ENCODE measurements around the gene NCF2.

Gene NCF2

DNA sequence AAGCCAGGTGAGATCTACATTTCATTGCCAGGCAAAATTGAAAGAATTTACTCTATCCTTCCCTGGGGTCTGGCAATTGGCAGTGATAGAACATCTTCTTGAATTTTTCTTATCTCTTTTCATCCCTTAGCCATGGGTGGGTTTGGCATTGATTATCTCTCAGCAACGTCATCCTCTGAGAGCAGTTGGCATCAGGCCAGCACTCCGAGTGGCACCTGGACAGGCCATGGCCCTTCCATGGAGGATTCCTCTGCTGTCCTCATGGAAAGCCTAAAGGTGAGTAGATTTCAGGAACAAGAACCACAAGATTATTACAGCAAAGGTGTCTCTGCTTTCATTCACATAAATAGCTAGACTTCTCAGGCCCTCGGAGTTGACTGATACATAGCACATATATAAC, 39.3 kb downstream of the NCF2 start:
- Histone ChIP-seq H3K4me1 (ENCODE audit: control insufficient read depth in 1 of 2, insufficient read depth in 2 of 2, low read length in 2 of 2) (peaks cover 0 to 8% of the 10 kb centered on the region in 2 donors), H3K27ac (ENCODE audit: low read length) (no peak overlapping the region), H3K36me3 (ENCODE audit: control insufficient read depth in 1 of 2, insufficient read depth in 2 of 2, low read length in 2 of 2) (peaks cover 66 to 81% of the 10 kb centered on the region in 2 donors), H3K27me3 (ENCODE audit: low read depth, low read length) (no peaks in the 10 kb centered on the region), H3K4me3 (ENCODE audit: low read depth in 1 of 2, low read length in 2 of 2) (no peak overlapping the region), H3K9me3 (ENCODE audit: control insufficient read depth in 1 of 2, low read length in 2 of 2) (no peaks in the 10 kb centered on the region)

DNA sequence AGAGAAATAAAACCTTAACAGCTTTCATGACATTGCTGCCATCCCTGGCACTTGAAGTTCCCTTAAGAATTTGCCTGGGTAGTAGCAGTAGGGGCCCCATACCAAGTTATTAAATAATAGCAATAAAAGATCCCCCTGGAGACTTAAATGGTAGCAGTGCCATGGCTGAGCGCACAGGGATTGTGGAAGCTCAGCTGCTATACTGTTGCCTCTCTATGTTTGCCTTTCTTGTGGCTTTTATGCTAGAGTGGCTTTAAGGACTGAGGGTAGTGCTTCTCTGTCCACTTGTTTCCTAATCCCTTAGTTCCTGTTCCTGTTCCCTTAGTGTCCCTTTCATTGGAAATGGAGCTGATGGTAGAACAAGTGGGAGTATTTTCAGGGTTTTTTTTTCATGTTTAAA, 42.1 kb downstream of the NCF2 start:
- Histone ChIP-seq H3K36me3 (ENCODE audit: control insufficient read depth in 1 of 2, insufficient read depth in 2 of 2, low read length in 2 of 2) (peaks cover 76 to 88% of the 10 kb centered on the region in 2 donors), H3K4me3 (ENCODE audit: low read depth in 1 of 2, low read length in 2 of 2) (no peak overlapping the region), H3K9me3 (ENCODE audit: control insufficient read depth in 1 of 2, low read length in 2 of 2) (no peaks in the 10 kb centered on the region), H3K27ac (ENCODE audit: low read length) (no peak overlapping the region), H3K4me1 (ENCODE audit: control insufficient read depth in 1 of 2, insufficient read depth in 2 of 2, low read length in 2 of 2) (peaks cover 0 to 12% of the 10 kb centered on the region in 2 donors), H3K27me3 (ENCODE audit: low read depth, low read length) (no peaks in the 10 kb centered on the region)

DNA sequence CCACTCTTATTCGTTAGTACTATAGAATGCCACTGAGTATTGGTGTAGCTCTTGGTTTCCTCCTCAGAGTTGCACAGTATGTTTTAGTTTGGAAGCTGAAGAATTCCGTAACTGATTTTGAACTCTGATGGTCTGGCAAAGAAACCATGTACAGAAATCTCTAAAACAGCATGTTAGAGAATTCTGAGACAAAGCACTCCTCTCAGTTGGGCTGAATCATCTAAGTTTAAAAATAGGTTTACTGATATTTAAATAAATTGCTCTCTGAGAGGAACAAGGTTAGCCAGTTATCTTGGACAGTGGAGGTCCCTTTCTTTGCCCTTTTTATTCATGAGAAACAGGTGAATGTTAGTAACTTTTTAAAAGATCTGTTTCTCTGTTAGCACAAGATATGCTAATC, 43.8 kb downstream of the NCF2 start:
- H3K9me3 ChIP-seq (ENCODE audit: control insufficient read depth in 1 of 2, low read length in 2 of 2), result no peaks in the 10 kb centered on the region
- H3K36me3 ChIP-seq (ENCODE audit: control insufficient read depth in 1 of 2, insufficient read depth in 2 of 2, low read length in 2 of 2), result peaks cover 71 to 82% of the 10 kb centered on the region in 2 donors
- H3K4me1 ChIP-seq (ENCODE audit: control insufficient read depth in 1 of 2, insufficient read depth in 2 of 2, low read length in 2 of 2), result peaks cover 0 to 12% of the 10 kb centered on the region in 2 donors
- no peak overlapping the region for H3K4me3 ChIP-seq (ENCODE audit: low read depth in 1 of 2, low read length in 2 of 2)
- no peaks in the 10 kb centered on the region for H3K27me3 ChIP-seq (ENCODE audit: low read depth, low read length)
- H3K27ac ChIP-seq (ENCODE audit: low read length), result no peak overlapping the region

DNA sequence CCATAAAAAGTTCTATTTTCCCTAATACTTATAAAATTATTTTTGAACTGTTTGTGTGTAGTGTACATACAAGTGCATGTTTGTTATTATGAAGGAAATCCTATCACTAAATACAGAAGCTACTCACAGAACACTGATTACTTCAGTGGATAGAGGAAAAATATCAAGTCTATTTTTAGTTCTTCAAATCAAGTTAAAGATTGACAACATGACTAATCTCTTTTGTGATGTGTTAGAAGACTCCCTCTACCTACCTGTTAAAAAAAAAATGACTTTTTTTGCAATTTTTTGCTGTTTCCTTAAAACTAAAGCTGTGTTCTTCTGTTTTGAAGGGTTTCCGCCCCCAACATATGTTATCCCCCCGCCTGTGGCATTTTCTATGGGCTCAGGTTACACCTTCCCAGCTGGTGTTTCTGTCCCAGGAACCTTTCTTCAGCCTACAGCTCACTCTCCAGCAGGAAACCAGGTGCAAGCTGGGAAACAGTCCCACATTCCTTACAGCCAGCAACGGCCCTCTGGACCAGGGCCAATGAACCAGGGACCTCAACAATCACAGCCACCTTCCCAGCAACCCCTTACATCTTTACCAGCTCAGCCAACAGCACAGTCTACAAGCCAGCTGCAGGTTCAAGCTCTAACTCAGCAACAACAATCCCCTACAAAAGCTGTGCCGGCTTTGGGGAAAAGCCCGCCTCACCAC, 45.5 kb downstream of the NCF2 start:
- Histone ChIP-seq H3K4me3 (ENCODE audit: low read depth in 1 of 2, low read length in 2 of 2) (no peak overlapping the region), H3K36me3 (ENCODE audit: control insufficient read depth in 1 of 2, insufficient read depth in 2 of 2, low read length in 2 of 2) (peaks cover 67 to 83% of the 10 kb centered on the region in 2 donors), H3K9me3 (ENCODE audit: control insufficient read depth in 1 of 2, low read length in 2 of 2) (no peaks in the 10 kb centered on the region), H3K27ac (ENCODE audit: low read length) (no peak overlapping the region), H3K27me3 (ENCODE audit: low read depth, low read length) (no peaks in the 10 kb centered on the region), H3K4me1 (ENCODE audit: control insufficient read depth in 1 of 2, insufficient read depth in 2 of 2, low read length in 2 of 2) (peaks cover 0 to 12% of the 10 kb centered on the region in 2 donors)

DNA sequence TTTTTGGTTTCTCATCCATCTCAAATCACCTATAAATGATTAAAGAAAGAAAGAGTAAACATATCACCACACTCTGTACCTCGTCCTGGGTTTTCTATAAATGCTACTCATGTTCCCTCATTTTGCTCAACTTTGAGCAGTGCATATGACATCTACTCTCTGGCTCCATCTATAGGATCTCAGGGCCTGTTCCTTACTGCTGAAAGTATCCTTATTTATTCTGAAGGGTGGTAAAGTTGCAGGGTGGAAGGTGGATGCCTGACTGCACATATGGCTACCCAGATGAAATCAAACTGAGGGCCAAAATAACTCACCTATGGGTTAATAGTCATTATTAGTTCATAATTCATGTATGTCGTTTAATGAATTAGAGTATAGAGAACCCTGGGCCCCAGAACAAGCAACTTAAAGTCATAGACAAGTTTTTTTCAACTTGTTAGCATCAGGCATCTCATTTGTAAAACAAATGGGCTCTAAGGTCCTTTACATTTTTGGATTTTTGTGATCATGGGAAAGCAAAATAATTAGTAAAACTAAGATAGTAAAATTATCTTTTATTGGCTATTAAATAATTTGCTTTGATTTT, 46.5 kb downstream of the NCF2 start:
- Histone ChIP-seq H3K9me3 (ENCODE audit: control insufficient read depth in 1 of 2, low read length in 2 of 2) (no peaks in the 10 kb centered on the region), H3K36me3 (ENCODE audit: control insufficient read depth in 1 of 2, insufficient read depth in 2 of 2, low read length in 2 of 2) (peaks cover 70 to 80% of the 10 kb centered on the region in 2 donors), H3K27me3 (ENCODE audit: low read depth, low read length) (no peaks in the 10 kb centered on the region), H3K27ac (ENCODE audit: low read length) (no peak overlapping the region), H3K4me1 (ENCODE audit: control insufficient read depth in 1 of 2, insufficient read depth in 2 of 2, low read length in 2 of 2) (peaks cover 0 to 12% of the 10 kb centered on the region in 2 donors), H3K4me3 (ENCODE audit: low read depth in 1 of 2, low read length in 2 of 2) (no peak overlapping the region)

DNA sequence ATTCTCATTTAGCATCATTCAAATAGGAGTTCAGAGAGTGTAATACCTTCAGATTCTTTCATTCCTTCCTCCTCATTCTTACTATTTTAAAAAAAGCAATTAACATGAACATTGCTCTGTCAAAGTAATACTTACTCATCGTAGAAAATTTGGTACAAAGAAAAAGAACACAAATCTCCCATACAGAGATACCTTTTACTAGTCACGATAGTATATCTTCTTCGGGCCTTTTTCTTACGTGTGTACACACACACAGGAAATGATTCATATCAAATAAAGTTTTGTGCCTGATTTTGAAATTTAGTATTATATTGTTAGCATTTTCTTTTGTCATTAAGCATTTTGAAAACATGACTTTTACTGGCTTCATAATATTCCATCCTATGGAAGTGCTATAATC, 52.9 kb downstream of the NCF2 start:
- Histone ChIP-seq H3K4me3 (ENCODE audit: low read depth in 1 of 2, low read length in 2 of 2) (no peak overlapping the region), H3K27me3 (ENCODE audit: low read depth, low read length) (no peaks in the 10 kb centered on the region), H3K27ac (ENCODE audit: low read length) (no peak overlapping the region), H3K36me3 (ENCODE audit: control insufficient read depth in 1 of 2, insufficient read depth in 2 of 2, low read length in 2 of 2) (peaks cover 59 to 63% of the 10 kb centered on the region in 2 donors), H3K9me3 (ENCODE audit: control insufficient read depth in 1 of 2, low read length in 2 of 2) (no peaks in the 10 kb centered on the region), H3K4me1 (ENCODE audit: control insufficient read depth in 1 of 2, insufficient read depth in 2 of 2, low read length in 2 of 2) (no peaks in the 10 kb centered on the region)

DNA sequence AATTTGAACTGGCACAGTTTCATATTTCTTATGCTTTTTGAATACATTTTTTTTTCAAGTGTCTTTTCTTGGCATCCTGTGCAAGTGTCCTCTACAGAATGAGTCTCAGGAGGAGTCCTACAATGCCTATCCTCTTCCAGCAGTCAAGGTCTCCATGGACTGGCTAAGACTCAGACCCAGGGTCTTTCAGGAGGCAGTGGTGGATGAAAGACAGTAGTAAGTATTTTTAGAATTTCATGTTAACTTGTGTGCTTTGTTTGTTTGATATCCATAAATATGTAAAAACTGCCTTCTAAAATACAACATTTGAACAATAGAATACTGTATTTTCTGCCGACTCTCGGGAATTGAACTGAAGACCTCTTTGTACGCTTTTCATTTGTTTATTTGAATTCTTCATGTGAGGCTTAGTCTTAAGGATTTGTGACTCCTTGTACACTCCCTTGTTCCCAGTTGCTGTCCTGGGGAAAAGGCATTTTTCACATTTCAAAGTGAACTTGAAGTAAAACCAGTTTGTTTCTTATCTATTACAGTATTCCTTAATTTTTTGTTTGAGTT, 56.6 kb downstream of the NCF2 start:
- no peaks in the 10 kb centered on the region for H3K4me1 ChIP-seq (ENCODE audit: control insufficient read depth in 1 of 2, insufficient read depth in 2 of 2, low read length in 2 of 2)
- H3K36me3 ChIP-seq (ENCODE audit: control insufficient read depth in 1 of 2, insufficient read depth in 2 of 2, low read length in 2 of 2), result peaks cover 45 to 48% of the 10 kb centered on the region in 2 donors
- no peaks in the 10 kb centered on the region for H3K9me3 ChIP-seq (ENCODE audit: control insufficient read depth in 1 of 2, low read length in 2 of 2)
- no peaks in the 10 kb centered on the region for H3K27me3 ChIP-seq (ENCODE audit: low read depth, low read length)
- no peak overlapping the region for H3K4me3 ChIP-seq (ENCODE audit: low read depth in 1 of 2, low read length in 2 of 2)
- H3K27ac ChIP-seq (ENCODE audit: low read length), result no peak overlapping the region

DNA sequence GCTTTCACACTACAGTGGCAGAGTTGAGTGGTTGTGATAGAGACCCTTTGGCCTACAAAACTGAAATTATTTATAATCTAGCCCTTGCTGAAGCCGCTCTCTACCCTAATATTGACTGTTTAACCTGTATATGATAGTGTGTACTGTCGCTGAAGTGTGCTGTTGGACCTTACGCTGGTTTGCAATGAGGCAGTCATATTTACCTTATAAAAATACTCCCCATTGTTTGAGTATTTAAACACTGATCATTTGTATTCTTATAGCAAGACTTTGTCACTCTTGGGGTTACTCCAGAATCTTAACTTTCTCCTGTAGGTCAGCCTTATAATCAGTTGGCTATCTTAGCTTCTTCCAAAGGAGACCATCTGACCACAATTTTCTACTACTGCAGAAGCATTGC, 61.7 kb downstream of the NCF2 start:
- Histone ChIP-seq H3K4me3 (ENCODE audit: low read depth in 1 of 2, low read length in 2 of 2) (no peak overlapping the region), H3K36me3 (ENCODE audit: control insufficient read depth in 1 of 2, insufficient read depth in 2 of 2, low read length in 2 of 2) (peaks cover 27 to 37% of the 10 kb centered on the region in 2 donors), H3K27ac (ENCODE audit: low read length) (no peak overlapping the region), H3K4me1 (ENCODE audit: control insufficient read depth in 1 of 2, insufficient read depth in 2 of 2, low read length in 2 of 2) (no peaks in the 10 kb centered on the region), H3K9me3 (ENCODE audit: control insufficient read depth in 1 of 2, low read length in 2 of 2) (no peaks in the 10 kb centered on the region), H3K27me3 (ENCODE audit: low read depth, low read length) (no peaks in the 10 kb centered on the region)

DNA sequence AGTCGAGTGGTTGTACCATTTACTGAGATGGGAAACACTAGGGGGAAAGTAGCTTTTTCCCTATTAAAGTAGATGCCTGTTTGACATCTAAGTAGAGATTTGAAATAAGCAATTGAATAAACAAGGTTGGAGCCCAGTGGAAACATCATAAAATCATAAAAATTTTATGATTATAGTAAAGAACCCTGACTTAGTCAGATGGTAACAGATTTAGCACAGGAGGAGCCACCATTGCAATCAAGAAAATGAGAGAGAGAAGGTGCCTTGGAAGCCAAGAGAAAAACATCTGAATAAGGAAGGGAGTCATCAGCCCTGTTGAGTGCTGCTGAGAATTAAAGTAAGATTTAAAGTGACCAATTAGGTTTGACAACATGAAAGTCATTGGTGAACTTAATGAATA, 68.2 kb downstream of the NCF2 start:
- no peaks in the 10 kb centered on the region for H3K9me3 ChIP-seq (ENCODE audit: control insufficient read depth in 1 of 2, low read length in 2 of 2)
- H3K27me3 ChIP-seq (ENCODE audit: low read depth, low read length), result no peaks in the 10 kb centered on the region
- H3K4me3 ChIP-seq (ENCODE audit: low read depth in 1 of 2, low read length in 2 of 2), result no peak overlapping the region
- H3K4me1 ChIP-seq (ENCODE audit: control insufficient read depth in 1 of 2, insufficient read depth in 2 of 2, low read length in 2 of 2), result no peaks in the 10 kb centered on the region
- no peak overlapping the region for H3K27ac ChIP-seq (ENCODE audit: low read length)
- peaks cover 26 to 36% of the 10 kb centered on the region in 2 donors for H3K36me3 ChIP-seq (ENCODE audit: control insufficient read depth in 1 of 2, insufficient read depth in 2 of 2, low read length in 2 of 2)

DNA sequence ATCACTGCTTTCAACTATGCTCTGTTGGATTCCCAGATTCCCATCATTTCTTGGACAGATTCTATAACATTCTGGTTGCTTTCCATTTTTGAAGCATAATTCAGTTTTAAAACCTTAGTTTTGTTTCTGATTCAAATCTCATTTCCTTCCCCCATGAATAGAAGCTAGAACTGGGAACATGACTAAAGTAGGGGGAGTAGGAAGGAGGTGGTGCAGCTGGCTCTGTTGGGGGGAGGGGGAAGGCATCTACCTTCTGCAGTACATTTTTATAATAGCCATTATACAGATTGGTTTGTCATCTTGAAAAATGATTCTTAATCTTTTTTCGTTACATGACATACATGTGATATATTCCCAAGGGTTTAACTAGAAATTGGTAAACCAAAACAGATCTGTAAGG, 69.9 kb downstream of the NCF2 start:
- Histone ChIP-seq H3K36me3 (ENCODE audit: control insufficient read depth in 1 of 2, insufficient read depth in 2 of 2, low read length in 2 of 2) (peaks cover 25 to 32% of the 10 kb centered on the region in 2 donors), H3K4me3 (ENCODE audit: low read depth in 1 of 2, low read length in 2 of 2) (no peak overlapping the region), H3K27ac (ENCODE audit: low read length) (no peak overlapping the region), H3K27me3 (ENCODE audit: low read depth, low read length) (no peaks in the 10 kb centered on the region), H3K9me3 (ENCODE audit: control insufficient read depth in 1 of 2, low read length in 2 of 2) (no peaks in the 10 kb centered on the region), H3K4me1 (ENCODE audit: control insufficient read depth in 1 of 2, insufficient read depth in 2 of 2, low read length in 2 of 2) (no peaks in the 10 kb centered on the region)

DNA sequence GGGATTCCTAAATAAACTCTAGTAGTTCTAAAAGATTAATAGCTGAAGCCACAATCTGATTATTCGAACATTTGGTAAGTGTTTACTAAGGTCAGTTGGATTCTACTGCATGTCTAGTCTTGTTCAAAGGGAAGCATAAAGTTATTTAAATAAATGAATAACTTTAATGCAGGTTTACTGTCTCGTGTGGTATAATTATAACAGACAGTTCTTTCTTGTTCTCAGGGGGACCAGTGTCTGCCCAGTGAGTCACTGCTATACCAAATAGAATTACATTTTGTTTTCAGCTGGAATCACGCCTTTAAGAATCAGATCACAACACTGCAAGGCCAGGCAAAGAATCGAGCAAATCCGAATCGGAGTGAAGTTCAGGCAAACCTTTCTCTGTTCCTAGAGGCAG, 72.9 kb downstream of the NCF2 start:
- Histone ChIP-seq H3K9me3 (ENCODE audit: control insufficient read depth in 1 of 2, low read length in 2 of 2) (no peaks in the 10 kb centered on the region), H3K27me3 (ENCODE audit: low read depth, low read length) (no peaks in the 10 kb centered on the region), H3K36me3 (ENCODE audit: control insufficient read depth in 1 of 2, insufficient read depth in 2 of 2, low read length in 2 of 2) (peaks cover 18 to 32% of the 10 kb centered on the region in 2 donors), H3K4me3 (ENCODE audit: low read depth in 1 of 2, low read length in 2 of 2) (no peak overlapping the region), H3K27ac (ENCODE audit: low read length) (no peak overlapping the region), H3K4me1 (ENCODE audit: control insufficient read depth in 1 of 2, insufficient read depth in 2 of 2, low read length in 2 of 2) (peaks cover 0 to 6% of the 10 kb centered on the region in 2 donors)

All from muscle layer of duodenum (tissue), 2 donors.